ENCODE measurements around the gene SLC11A1. TPM values are rescaled to one million over a fixed set of nuclear protein-coding genes. Genes with fewer than 3 reads are reported as not detected.

The SLC11A1 gene
- total RNA-seq, 4 donors from 2014 or later: 5.9 to 23.0 (median 9.5) TPM

- H3K4me1 ChIP-seq: peaks cover 5 to 71% (median 45%) of the 10 kb centered on the region in 3 donors
Measured at GRCh38 chr2:218405746-218406208, 23.7 kb downstream of the SLC11A1 start.

GRCh38 chr2:218406209-218406948 is 24.3 kb downstream of the SLC11A1 start:
- no peak for TF ChIP-seq EP300 (IDR thresholded peaks at IDR 0.05)
- TF ChIP-seq CTCF (IDR thresholded peaks at IDR 0.05): peak in 3 of 4 experiments; percentile 86 to 92 (median 89)
- TF ChIP-seq POLR2A (IDR thresholded peaks at IDR 0.05): peak; percentile 28 to 37
- TF ChIP-seq POLR2AphosphoS5 (IDR thresholded peaks at IDR 0.05): peak; percentile 73
- H3K27me3 ChIP-seq: no peaks in the 10 kb centered on the region
- peak overlapping the region; percentile 16 to 54 for H3K4me3 ChIP-seq
- peak; percentile 94 for ATAC-seq
- peak overlapping the region; percentile 68 to 95 (median 88) for H3K27ac ChIP-seq
- peaks cover 5 to 65% (median 40%) of the 10 kb centered on the region in 3 donors for H3K4me1 ChIP-seq
- H3K9me3 ChIP-seq: no peaks in the 10 kb centered on the region
- peaks cover 0 to 40% of the 10 kb centered on the region in 2 donors for H3K36me3 ChIP-seq
- WGBS, 2 donors (ENCODE audit: low coverage in 1 of 2): 0% methylated on average over 1 of the region's 56 CpGs; no CpG with 5 or more reads in 1 of the 2 donors

More at GRCh38 chr2:218405746-218406208, 23.7 kb downstream of the SLC11A1 start:
- H3K4me3 ChIP-seq: peak overlapping the region; percentile 8 to 54
- no peak for ATAC-seq
- 0 to 20% methylated on average over 2 to 3 of the region's 15 CpGs for WGBS, 2 donors (ENCODE audit: low coverage in 1 of 2)
- peak overlapping the region; percentile 68 to 95 (median 88) for H3K27ac ChIP-seq
- H3K27me3 ChIP-seq: no peaks in the 10 kb centered on the region
- TF ChIP-seq POLR2AphosphoS5 (IDR thresholded peaks at IDR 0.05): peak; percentile 47
- TF ChIP-seq POLR2A (IDR thresholded peaks at IDR 0.05): no peak
- H3K9me3 ChIP-seq: no peaks in the 10 kb centered on the region
- peaks cover 0 to 45% of the 10 kb centered on the region in 2 donors for H3K36me3 ChIP-seq

GRCh38 chr2:218406949-218407618 is 25.0 kb downstream of the SLC11A1 start:
- peaks cover 0 to 58% (median 33%) of the 10 kb centered on the region in 3 donors for H3K4me1 ChIP-seq
- peak; percentile 10 for ATAC-seq
- H3K4me3 ChIP-seq: peak overlapping the region; percentile 16 to 54
- no peak for TF ChIP-seq EP300 (IDR thresholded peaks at IDR 0.05)
- peak; percentile 94 for TF ChIP-seq POLR2AphosphoS5 (IDR thresholded peaks at IDR 0.05)
- TF ChIP-seq POLR2A (IDR thresholded peaks at IDR 0.05): peak in 1 of 2 donors; percentile 16
- H3K36me3 ChIP-seq: peaks cover 0 to 33% of the 10 kb centered on the region in 2 donors
- no peaks in the 10 kb centered on the region for H3K27me3 ChIP-seq
- no peaks in the 10 kb centered on the region for H3K9me3 ChIP-seq
- WGBS, 2 donors (ENCODE audit: low coverage in 1 of 2): 2 to 4% methylated on average over 7 to 13 of the region's 13 CpGs
- peak overlapping the region; percentile 57 to 95 (median 88) for H3K27ac ChIP-seq

- Histone ChIP-seq H3K4me3 (no peak overlapping the region), H3K4me1 (peaks cover 0 to 52% (median 26%) of the 10 kb centered on the region in 3 donors)
Measured at GRCh38 chr2:218407717-218408116, 25.6 kb downstream of the SLC11A1 start.

GRCh38 chr2:218418321-218418716 is 36.2 kb downstream of the SLC11A1 start:
- Histone ChIP-seq H3K9me3 (no peaks in the 10 kb centered on the region), H3K36me3 (no peaks in the 10 kb centered on the region), H3K27ac (no peak overlapping the region), H3K27me3 (no peaks in the 10 kb centered on the region), H3K4me1 (no peaks in the 10 kb centered on the region), H3K4me3 (no peak overlapping the region)
- TF ChIP-seq CTCF (IDR thresholded peaks at IDR 0.05) (no peak), POLR2AphosphoS5 (IDR thresholded peaks at IDR 0.05) (no peak), EP300 (IDR thresholded peaks at IDR 0.05) (no peak), POLR2A (IDR thresholded peaks at IDR 0.05) (no peak)
- no CpG with 5 or more reads among the region's 5 CpGs for WGBS, 2 donors (ENCODE audit: low coverage in 1 of 2)
- no peak for ATAC-seq

More at GRCh38 chr2:218407717-218408116, 25.6 kb downstream of the SLC11A1 start:
- 55% methylated on average over 2 of the region's 8 CpGs; no CpG with 5 or more reads in 1 of the 2 donors for WGBS, 2 donors (ENCODE audit: low coverage in 1 of 2)
- no peak for TF ChIP-seq POLR2A (IDR thresholded peaks at IDR 0.05)
- no peak for TF ChIP-seq CTCF (IDR thresholded peaks at IDR 0.05)
- TF ChIP-seq EP300 (IDR thresholded peaks at IDR 0.05): no peak
- no peak for TF ChIP-seq POLR2AphosphoS5 (IDR thresholded peaks at IDR 0.05)
- H3K9me3 ChIP-seq: no peaks in the 10 kb centered on the region
- peaks cover 0 to 27% of the 10 kb centered on the region in 2 donors for H3K36me3 ChIP-seq
- H3K27ac ChIP-seq: peak overlapping the region in 2 of 4 donors; percentile 87 to 88
- no peak for ATAC-seq
- no peaks in the 10 kb centered on the region for H3K27me3 ChIP-seq
